Keratinocyte (primary cell): ENCODE measurements around the gene GAB1. TPM values are rescaled to one million over a fixed set of nuclear protein-coding genes. Genes with fewer than 3 reads are reported as not detected.

Source experiments
- DNase-seq: peaks from one replicate; pipeline ENCODE4 v3.0.0-alpha.2; 2011; ENCODE audit warnings: low read depth, missing footprints, low spot score
- FAIRE-seq: peaks from 2 replicates; lab custom pipeline; 2011; peaks lifted over from hg19 to GRCh38; lab: Jason Lieb, UNC
- H2AFZ ChIP-seq: 2 replicates; pipeline ENCODE4 v1.6.0; 2012; ENCODE audit warnings: low read length, control low read depth, inconsistent platforms; ENCODE audit not compliant: control insufficient read depth
- H3K27ac ChIP-seq: 2 replicates; pipeline ENCODE4 v1.5.1; 2011; ENCODE audit warnings: low read length; ENCODE audit not compliant: control insufficient read depth, insufficient read depth
- H3K27me3 ChIP-seq: 3 replicates; pipeline ENCODE4 v1.6.0; 2011; ENCODE audit warnings: low read length; ENCODE audit not compliant: control insufficient read depth, insufficient read depth; ENCODE audit errors: extremely low read depth
- H3K36me3 ChIP-seq, 2 experiments: 2 replicates in 1 of 2; 3 replicates in 1 of 2; pipeline ENCODE4 v1.5.1; 2011; ENCODE audit warnings: low read length in 2 of 2, mild to moderate bottlenecking in 1 of 2; ENCODE audit not compliant: control insufficient read depth in 2 of 2, insufficient read depth in 2 of 2; ENCODE audit errors: extremely low read depth in 1 of 2
- H3K4me1 ChIP-seq: 3 replicates; pipeline ENCODE4 v1.5.1; 2011; ENCODE audit warnings: low read length; ENCODE audit not compliant: control insufficient read depth, insufficient read depth; ENCODE audit errors: extremely low read depth
- H3K4me2 ChIP-seq: 3 replicates; pipeline ENCODE4 v1.6.0; 2011; ENCODE audit warnings: low read depth, low read length; ENCODE audit not compliant: control insufficient read depth, insufficient read depth; ENCODE audit errors: extremely low read depth
- H3K4me3 ChIP-seq, 3 experiments: fragments of 200-600 bp in 1 of 3; sonication (generic) in 1 of 3; 2 replicates in 2 of 3; 3 replicates in 1 of 3; pipeline ENCODE4 v1.5.1; 2011 to 2016; ENCODE audit warnings: low read length in 3 of 3, mild to moderate bottlenecking in 3 of 3, control low read depth in 2 of 3, inconsistent platforms in 1 of 3, low read depth in 1 of 3, mixed read lengths in 1 of 3, mixed run types in 1 of 3, moderate library complexity in 1 of 3; ENCODE audit not compliant: control insufficient read depth in 2 of 3, insufficient read depth in 2 of 3; ENCODE audit errors: extremely low read depth in 1 of 3
- H3K79me2 ChIP-seq: 2 replicates; pipeline ENCODE4 v1.6.0; 2012; ENCODE audit warnings: low read length; ENCODE audit not compliant: control insufficient read depth, insufficient read depth
- H3K9ac ChIP-seq: 3 replicates; pipeline ENCODE4 v1.6.0; 2011; ENCODE audit warnings: low read length; ENCODE audit not compliant: control insufficient read depth, insufficient read depth; ENCODE audit errors: extremely low read depth
- H3K9me1 ChIP-seq: 3 replicates; pipeline ENCODE4 v1.6.0; 2011; ENCODE audit warnings: low read length; ENCODE audit not compliant: control insufficient read depth, insufficient read depth; ENCODE audit errors: extremely low read depth
- H3K9me3 ChIP-seq: 2 replicates; pipeline ENCODE4 v1.5.1; 2012; ENCODE audit warnings: low read depth, low read length; ENCODE audit not compliant: control insufficient read depth
- H4K20me1 ChIP-seq: 3 replicates; pipeline ENCODE4 v1.6.0; 2011; ENCODE audit warnings: low read length; ENCODE audit not compliant: control insufficient read depth, insufficient read depth; ENCODE audit errors: extremely low read depth
- CTCF ChIP-seq, 3 experiments: IDR thresholded peaks in 1 of 3; conservative IDR thresholded peaks in 1 of 3; optimal IDR thresholded peaks in 1 of 3; 2 replicates in 2 of 3; 3 replicates in 1 of 3; pipeline versions ENCODE3 to v1.5.1; 2011; ENCODE audit warnings: low read length in 3 of 3, mild to moderate bottlenecking in 3 of 3, moderate library complexity in 2 of 3, control low read depth in 1 of 3, inconsistent platforms in 1 of 3; ENCODE audit not compliant: insufficient read depth in 2 of 3; ENCODE audit errors: extremely low read depth in 1 of 3
- EZH2 ChIP-seq: IDR thresholded peaks from one replicate; pipeline ENCODE4 v1.6.1; 2012; ENCODE audit warnings: inconsistent platforms, mild to moderate bottlenecking, low read length, moderate library complexity
- dilution Hi-C: fragments of 300-500 bp; cut with MboI; formaldehyde crosslinking; loops from one replicate; pipeline ENCODE4 v1.7.0; 2020; ENCODE audit warnings: low sequenced_read_pairs; ENCODE audit not compliant: extremely low pct_ligation_motif_present
- polyA plus RNA-seq, 5 experiments: library from polyadenylated mRNA; depleted of rRNA in 3 of 5; stranded (reverse) in 3 of 5; stranded (forward) in 1 of 5; unstranded in 1 of 5; fragments of >200 nt; gene quantifications; 1 replicate in 1 of 5; 2 replicates in 3 of 5; 3 replicates in 1 of 5; pipeline versions ENCODE4 v1.2.1 to v1.2.3, GENCODE V29; 2011 to 2012; ENCODE audit warnings: missing spikeins in 2 of 5, low read depth in 1 of 5, low replicate concordance in 1 of 5

GAB1 gene
- polyA plus RNA-seq, 1 donor (not counting 4 experiments of a cell fraction or from before 2014, with no cell fraction given), result 11.0 TPM

DNA sequence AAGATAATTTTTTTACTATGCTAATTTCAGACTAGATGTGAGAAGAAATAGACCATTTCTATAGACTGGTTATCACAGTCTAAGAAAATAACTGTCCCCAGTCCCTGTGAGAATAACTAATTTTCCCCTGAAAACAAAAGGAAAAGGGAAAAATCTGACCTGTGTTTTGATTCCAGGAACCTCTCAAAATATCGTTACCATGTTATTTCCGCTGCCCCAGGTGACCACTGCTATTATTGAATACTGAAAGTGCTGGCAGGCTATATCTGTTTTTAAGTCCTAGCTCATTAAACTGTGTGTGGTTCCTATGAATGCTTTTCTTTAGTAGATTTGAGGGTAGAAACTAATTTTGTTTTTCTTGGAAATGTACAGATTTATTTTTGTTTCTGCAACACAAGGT lies 83.6 kb downstream of the GAB1 start:
- no peak for FAIRE-seq
- Histone ChIP-seq H3K9me3 (no peaks in the 10 kb centered on the region), H4K20me1 (no peaks in the 10 kb centered on the region), H3K9ac (no peak overlapping the region), H3K4me1 (no peaks in the 10 kb centered on the region), H3K9me1 (no peaks in the 10 kb centered on the region), H3K79me2 (no peaks in the 10 kb centered on the region), H3K27ac (no peak overlapping the region), H2AFZ (no peak overlapping the region), H3K36me3 (peaks cover 0 to 1% of the 10 kb centered on the region in 2 experiments), H3K4me2 (no peak overlapping the region), H3K4me3 (no peak overlapping the region), H3K27me3 (no peaks in the 10 kb centered on the region)
- TF ChIP-seq EZH2 (no peak), CTCF (optimal IDR thresholded peaks at IDR 0.05 in 1 of 3, IDR thresholded peaks at IDR 0.05 in 1 of 3, conservative IDR thresholded peaks at IDR 0.05 in 1 of 3; ENCODE audit: extremely low read depth in 1 of 3, insufficient read depth in 2 of 3, low read length in 3 of 3) (no peak)
- dilution Hi-C loops, result no loop called here
- no peak for DNase-seq

- Histone ChIP-seq H3K4me1 (no peaks in the 10 kb centered on the region), H3K4me3 (no peak overlapping the region), H3K9ac (no peak overlapping the region), H3K79me2 (no peaks in the 10 kb centered on the region), H4K20me1 (no peaks in the 10 kb centered on the region), H3K36me3 (peaks cover 0 to 1% of the 10 kb centered on the region in 2 experiments), H3K4me2 (no peak overlapping the region), H3K9me3 (no peaks in the 10 kb centered on the region), H3K27ac (no peak overlapping the region), H3K27me3 (no peaks in the 10 kb centered on the region), H2AFZ (no peak overlapping the region), H3K9me1 (no peaks in the 10 kb centered on the region)
- TF ChIP-seq EZH2 (no peak), CTCF (optimal IDR thresholded peaks at IDR 0.05 in 1 of 3, IDR thresholded peaks at IDR 0.05 in 1 of 3, conservative IDR thresholded peaks at IDR 0.05 in 1 of 3; ENCODE audit: extremely low read depth in 1 of 3, insufficient read depth in 2 of 3, low read length in 3 of 3) (no peak)
- dilution Hi-C loops, result no loop called here
- FAIRE-seq (no peak), DNase-seq (no peak)
Measured at GRCh38 chr4:143421609-143422008, 84.9 kb downstream of the GAB1 start.
